HCT116 (cell line): ENCODE results near the gene MRPS34. TPM values are rescaled to one million over a fixed set of nuclear protein-coding genes. Genes with fewer than 3 reads are reported as not detected.

Source experiments
- ATAC-seq: fragments of 200-7000 bp; cut with Tn5 transposase; 2 replicates; pipeline ENCODE4 v1.9.1; 2020; ENCODE audit warnings: mild to moderate bottlenecking, moderate library complexity
- BruUV-seq: library from RNA; stranded (reverse); fragments of 400-500 nt; replicated peaks from 2 replicates; lab custom pipeline; 2021; lab: Mats Ljungman, UMichigan
- CTCF ChIA-PET: fragments of 300-600 bp; sonication (Branson Sonifier 250); formaldehyde crosslinking; loops from one replicate; lab custom pipeline; 2021; ENCODE audit warnings: antibody characterized with exemption; lab: Charles Lee
- POLR2A ChIA-PET: fragments of 300-600, 350-600 bp; sonication (Branson Sonifier 250); formaldehyde crosslinking; loops from one replicate; lab custom pipeline; 2021; ENCODE audit warnings: antibody characterized with exemption; lab: Charles Lee
- RAD21 ChIA-PET, 2 experiments: fragments of 300-600 bp; sonication (Branson Sonifier 250); formaldehyde crosslinking; loops; one replicate each; lab custom pipeline; 2023; ENCODE audit warnings: low total read pairs in 2 of 2; ENCODE audit not compliant: uncharacterized antibody in 2 of 2, unreplicated experiment in 2 of 2, low non-redundant PET in 1 of 2; lab: Charles Lee
- DNase-seq: peaks from one replicate; pipeline ENCODE4 v3.0.0-alpha.2; 2010; ENCODE audit warnings: low read depth, low spot score
- H2AFZ ChIP-seq: fragments of 200-600 bp; shearing (Covaris generic), sonication (generic); 2 replicates; pipeline ENCODE4 v1.6.1; 2017; ENCODE audit warnings: low read depth, mixed run types, mixed read lengths, antibody characterized with exemption, low read length; ENCODE audit not compliant: poor library complexity, severe bottlenecking
- H3K27ac ChIP-seq: 2 replicates; pipeline ENCODE4 v1.5.1; 2012; ENCODE audit warnings: low read depth, low read length
- H3K27me3 ChIP-seq: fragments of 200-600 bp; sonication (generic); 2 replicates; pipeline ENCODE4 v1.6.1; 2016; ENCODE audit warnings: mixed run types, low read length, mixed read lengths; ENCODE audit not compliant: insufficient read depth
- H3K36me3 ChIP-seq, 2 experiments: fragments of 200-500 bp in 1 of 2; fragments of 200-600 bp in 1 of 2; sonication (Bioruptor generic) in 1 of 2; sonication (generic) in 1 of 2; 2 replicates each; pipeline versions ENCODE4 v1.5.1 to v1.6.1; 2014 to 2016; ENCODE audit warnings: low read length in 2 of 2, inconsistent platforms in 1 of 2, mixed read lengths in 1 of 2, mixed run types in 1 of 2; ENCODE audit not compliant: insufficient read depth in 2 of 2, control insufficient read depth in 1 of 2
- H3K4me1 ChIP-seq, 2 experiments: fragments of 200-600 bp in 1 of 2; sonication (generic) in 1 of 2; 2 replicates each; pipeline versions ENCODE4 v1.5.1 to v1.6.1; 2012 to 2017; ENCODE audit warnings: low read length in 2 of 2, inconsistent platforms in 1 of 2, mild to moderate bottlenecking in 1 of 2, mixed read lengths in 1 of 2, mixed run types in 1 of 2, moderate library complexity in 1 of 2; ENCODE audit not compliant: insufficient read depth in 2 of 2, control insufficient read depth in 1 of 2
- H3K4me2 ChIP-seq: fragments of 200-600 bp; sonication (generic); 2 replicates; pipeline ENCODE4 v1.6.1; 2017; ENCODE audit warnings: mixed run types, low read length, mixed read lengths
- H3K4me3 ChIP-seq, 2 experiments: fragments of 200-600 bp in 1 of 2; sonication (generic) in 1 of 2; replicated peaks in 1 of 2; 2 replicates each; pipeline ENCODE4 v1.5.1; 2011 to 2016; ENCODE audit warnings: low read length in 2 of 2, control low read depth in 1 of 2, low read depth in 1 of 2, mild to moderate bottlenecking in 1 of 2, mixed read lengths in 1 of 2, mixed run types in 1 of 2
- H3K79me2 ChIP-seq: fragments of 200-600 bp; sonication (generic); 2 replicates; pipeline ENCODE4 v1.6.1; 2017; ENCODE audit warnings: mild to moderate bottlenecking, mixed run types, low read length, moderate library complexity, mixed read lengths; ENCODE audit not compliant: insufficient read depth
- H3K9ac ChIP-seq: fragments of 200-600 bp; sonication (generic); 2 replicates; pipeline ENCODE4 v1.6.1; 2016; ENCODE audit warnings: low read length, mixed read lengths
- H3K9me2 ChIP-seq: fragments of 200-600 bp; sonication (generic), shearing (Covaris generic); 2 replicates; pipeline ENCODE4 v1.6.1; 2017; ENCODE audit warnings: mixed run types, mild to moderate bottlenecking, moderate library complexity; ENCODE audit not compliant: insufficient read depth
- H3K9me3 ChIP-seq, 2 experiments: fragments of 200-500 bp in 1 of 2; fragments of 200-600 bp in 1 of 2; sonication (Bioruptor generic) in 1 of 2; sonication (generic) in 1 of 2; 2 replicates each; pipeline ENCODE4 v1.6.1; 2014 to 2017; ENCODE audit warnings: low read length in 2 of 2, mixed read lengths in 2 of 2, inconsistent platforms in 1 of 2, low read depth in 1 of 2, mild to moderate bottlenecking in 1 of 2, mixed run types in 1 of 2, moderate library complexity in 1 of 2; ENCODE audit not compliant: control insufficient read depth in 1 of 2, insufficient read depth in 1 of 2
- H4K20me1 ChIP-seq: fragments of 200-600 bp; sonication (generic), shearing (Covaris generic); 2 replicates; pipeline ENCODE4 v1.6.1; 2017; ENCODE audit warnings: mixed run types, mild to moderate bottlenecking, moderate library complexity; ENCODE audit not compliant: insufficient read depth
- CBX3 ChIP-seq: IDR thresholded peaks from 2 replicates; pipeline ENCODE4 v1.6.1; 2012; ENCODE audit warnings: low read depth
- ELF1 ChIP-seq: IDR thresholded peaks from 2 replicates; pipeline ENCODE4 v1.6.1; 2012; ENCODE audit warnings: low read depth, borderline replicate concordance
- EZH2phosphoT487 ChIP-seq: fragments of 200-600 bp; IDR thresholded peaks from 2 replicates; pipeline ENCODE4 v1.6.1; 2018; ENCODE audit warnings: antibody characterized with exemption, borderline replicate concordance
- FOSL1 ChIP-seq: IDR thresholded peaks from 2 replicates; pipeline ENCODE4 v1.6.1; 2012; ENCODE audit warnings: low read depth
- JUND ChIP-seq: IDR thresholded peaks from 2 replicates; pipeline ENCODE4 v1.6.1; 2012
- POLR2A ChIP-seq: IDR thresholded peaks from 2 replicates; pipeline ENCODE4 v1.7.0; 2011; ENCODE audit warnings: borderline replicate concordance; ENCODE audit not compliant: insufficient read depth, insufficient read length; ENCODE audit errors: extremely low read depth
- POLR2AphosphoS5 ChIP-seq: IDR thresholded peaks from 2 replicates; pipeline ENCODE4 v1.6.1; 2011; ENCODE audit warnings: mild to moderate bottlenecking, low read depth, low read length, moderate library complexity
- SIN3A ChIP-seq: IDR thresholded peaks from 2 replicates; pipeline ENCODE4 v1.6.1; 2012; ENCODE audit warnings: low read depth
- SP1 ChIP-seq: IDR thresholded peaks from 2 replicates; pipeline ENCODE4 v1.6.1; 2012; ENCODE audit warnings: low read depth
- SRF ChIP-seq: IDR thresholded peaks from 2 replicates; pipeline ENCODE4 v1.6.1; 2012; ENCODE audit warnings: low read depth
- TCF7L2 ChIP-seq: IDR thresholded peaks from 2 replicates; pipeline ENCODE4 v1.7.0; 2011; ENCODE audit warnings: borderline replicate concordance, inconsistent platforms; ENCODE audit not compliant: insufficient read depth, insufficient read length; ENCODE audit errors: extremely low read depth
- YY1 ChIP-seq: IDR thresholded peaks from 2 replicates; pipeline ENCODE4 v1.6.1; 2011; ENCODE audit warnings: low read length, low read depth, moderate library complexity, mild to moderate bottlenecking; ENCODE audit not compliant: insufficient replicate concordance; ENCODE audit errors: extremely low read depth
- ZFX ChIP-seq: fragments of 450-650 bp; IDR thresholded peaks from 2 replicates; pipeline ENCODE4 v1.6.1; 2017
- ZNF274 ChIP-seq: fragments of 200-500 bp; sonication (Bioruptor generic); IDR thresholded peaks from 2 replicates; pipeline ENCODE4 v1.6.1; 2014; ENCODE audit warnings: mild to moderate bottlenecking, low read depth, low read length, inconsistent platforms
- intact Hi-C: fragments of 100-400 bp; cut with micrococcal nuclease; formaldehyde crosslinking; loops from 2 replicates; pipeline ENCODE4 v1.10.0; 2022
- total RNA-seq: library from RNA; stranded (reverse); gene quantifications from one replicate; pipeline ENCODE4 v1.2.1, GENCODE V29; 2021; ENCODE audit not compliant: unreplicated experiment
- TF ChIP-seq, protein P1 (sequence below): IDR thresholded peaks from 2 replicates; pipeline ENCODE4 v1.6.1; 2012

The MRPS34 gene
- total RNA-seq, 1 experiment from 2014 or later: 200 TPM

DNA sequence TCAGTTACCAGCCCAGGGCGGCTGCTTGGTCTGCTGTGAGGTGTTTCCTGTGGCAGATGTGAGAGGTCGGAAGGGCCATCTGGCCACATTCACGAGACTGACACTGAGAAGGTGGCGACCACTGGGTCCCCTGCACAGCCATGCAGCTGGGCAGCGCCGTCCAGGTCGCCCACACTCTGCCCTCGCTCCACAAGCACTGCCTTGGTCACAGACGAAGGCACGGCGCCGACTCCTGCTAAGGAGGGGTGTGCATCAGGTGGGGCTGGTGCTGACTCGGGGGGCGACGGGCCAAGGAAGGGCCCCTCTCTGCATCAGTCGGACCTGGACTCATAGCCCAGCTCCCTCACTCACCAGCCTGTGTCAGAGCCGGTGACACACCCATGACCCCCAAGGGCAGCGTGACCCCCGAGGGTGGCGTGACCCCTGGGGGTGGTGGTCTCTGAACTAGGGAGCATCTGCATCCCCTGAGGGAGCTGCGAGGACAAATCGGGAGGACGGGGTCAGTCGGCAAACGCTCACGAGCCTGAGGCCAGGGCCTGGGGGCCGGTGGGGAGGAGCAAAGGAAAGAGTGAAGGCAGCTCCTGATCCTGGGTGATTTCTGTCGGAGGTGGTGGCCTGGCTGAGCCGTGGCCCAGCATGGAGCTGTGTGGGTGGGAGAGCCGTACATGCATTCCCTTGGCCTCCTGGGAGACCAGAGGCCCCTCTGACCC lies 32.0 kb downstream of the MRPS34 start:
- no peak for DNase-seq
- intact Hi-C loops: no loop called here
- H2AFZ ChIP-seq: no peak overlapping the region
- no peak overlapping the region for H3K4me3 ChIP-seq
- H3K9me2 ChIP-seq: no peaks in the 10 kb centered on the region
- POLR2A ChIA-PET: no interaction called here
- BruUV-seq: no TSS peak
- no peaks in the 10 kb centered on the region for H3K27me3 ChIP-seq
- CTCF ChIA-PET: no interaction called here
- H3K9ac ChIP-seq: no peak overlapping the region
- no peaks in the 10 kb centered on the region for H3K36me3 ChIP-seq
- no peak overlapping the region; the same call in 1 of the 2 replicates for H3K27ac ChIP-seq
- H3K4me2 ChIP-seq: no peak overlapping the region
- RAD21 ChIA-PET: interaction anchor here in 1 of 2 experiments (0.6 kb wide), 1 partner anchor 444 kb away, joined by 4 read pairs; no protein-coding TSS in a partner anchor
- TF ChIP-seq SP1 (no peak), FOSL1 (no peak), ZFX (no peak), SIN3A (no peak), YY1 (no peak), EZH2phosphoT487 (no peak)
- ATAC-seq: no peak
- no peaks in the 10 kb centered on the region for H3K79me2 ChIP-seq
- H3K4me1 ChIP-seq: no peaks in the 10 kb centered on the region
- H4K20me1 ChIP-seq: no peaks in the 10 kb centered on the region
- peaks cover 0 to 6% of the 10 kb centered on the region in 2 experiments; a peak in 2 of 4 replicates for H3K9me3 ChIP-seq

DNA sequence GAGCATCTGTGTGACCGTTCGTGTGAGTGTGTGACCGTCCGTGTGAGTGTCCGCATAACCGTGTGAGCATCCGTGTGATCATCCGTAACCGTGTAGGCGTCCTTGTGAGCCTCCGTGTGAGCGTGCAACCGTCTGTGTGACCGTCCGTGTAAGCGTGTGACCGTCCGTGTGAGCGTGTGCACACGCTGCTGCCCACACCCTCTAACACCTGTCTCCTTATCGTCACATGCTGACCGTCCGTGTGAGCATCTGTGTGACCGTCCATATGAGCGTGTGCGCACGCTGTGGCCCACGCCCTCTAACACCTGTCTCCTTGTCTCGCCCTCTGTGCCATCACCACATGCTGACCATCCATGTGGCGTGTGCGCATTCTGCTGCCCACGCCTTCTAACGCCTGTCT lies 32.7 kb downstream of the MRPS34 start:
- ChIA-PET RAD21 (no interaction called here), CTCF (no interaction called here)

More for the DNA sequence above, 32.7 kb downstream of the MRPS34 start:
- no peaks in the 10 kb centered on the region for H3K4me1 ChIP-seq
- H3K9ac ChIP-seq: no peak overlapping the region
- H3K9me3 ChIP-seq: peaks cover 0 to 12% of the 10 kb centered on the region in 2 experiments; a peak in 2 of 4 replicates
- H3K27me3 ChIP-seq: no peaks in the 10 kb centered on the region
- H3K36me3 ChIP-seq: no peaks in the 10 kb centered on the region
- POLR2A ChIA-PET: no interaction called here
- no peak for DNase-seq
- ATAC-seq: no peak
- H2AFZ ChIP-seq: no peak overlapping the region
- no peak overlapping the region; the same call in 1 of the 2 replicates for H3K27ac ChIP-seq
- H3K9me2 ChIP-seq: no peaks in the 10 kb centered on the region
- TF ChIP-seq SRF (no peak), POLR2A (no peak), FOSL1 (no peak), SP1 (no peak), YY1 (no peak), JUND (no peak), ZFX (no peak), POLR2AphosphoS5 (no peak), SIN3A (no peak), CBX3 (no peak), ZNF274 (no peak), ELF1 (no peak), TCF7L2 (no peak)
- TF ChIP-seq, protein P1, sequence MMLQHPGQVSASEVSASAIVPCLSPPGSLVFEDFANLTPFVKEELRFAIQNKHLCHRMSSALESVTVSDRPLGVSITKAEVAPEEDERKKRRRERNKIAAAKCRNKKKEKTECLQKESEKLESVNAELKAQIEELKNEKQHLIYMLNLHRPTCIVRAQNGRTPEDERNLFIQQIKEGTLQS: no peak
- H3K79me2 ChIP-seq: no peaks in the 10 kb centered on the region
- BruUV-seq: no TSS peak
- H3K4me2 ChIP-seq: no peak overlapping the region
- no peaks in the 10 kb centered on the region for H4K20me1 ChIP-seq
- no peak overlapping the region for H3K4me3 ChIP-seq
- intact Hi-C loops: no loop called here
